Measurements from ENCODE around the gene ITIH1. TPM values are rescaled to one million over a fixed set of nuclear protein-coding genes. Genes with fewer than 3 reads are reported as not detected.

Gene ITIH1
- total and polyA plus RNA-seq, 9 of the 15 experiments (the other 6 are each of a cell fraction or from before 2014, with no cell fraction given): 0.31 TPM; not detected in 8

- ATAC-seq: no peak
- ChIA-PET POLR2A (interaction anchor here (0.6 to 1.3 kb wide), 4 partner anchors 9 to 219 kb away, joined by 3 to 4 read pairs (median 3); no protein-coding TSS in a partner anchor), CTCF (ENCODE audit: low intra/inter-chr PET ratio) (no interaction called here)
- BruUV-seq (replicated peaks): no TSS peak
- Histone ChIP-seq H3K79me2 (ENCODE audit: control insufficient read depth, insufficient read depth, low read length) (no peaks in the 10 kb centered on the region), H3K4me3 (no peak overlapping the region), H3K27me3 (ENCODE audit: control insufficient read depth in 2 of 2, insufficient read depth in 2 of 2, low read length in 2 of 2) (no peaks in the 10 kb centered on the region), H3K9me1 (ENCODE audit: control insufficient read depth, insufficient read depth, low read length) (no peaks in the 10 kb centered on the region), H3K27ac (ENCODE audit: extremely low read depth, low read depth, low read length) (no peak overlapping the region), H3K4me1 (replicated peaks in 1 of 2; ENCODE audit: control insufficient read depth in 2 of 2, insufficient read depth in 2 of 2, low read length in 2 of 2) (no peaks in the 10 kb centered on the region; a peak in 1 of 5 replicates), H3K9me3 (replicated peaks; ENCODE audit: control insufficient read depth, insufficient read depth, low read depth, low read length) (no peaks in the 10 kb centered on the region), H4K20me1 (replicated peaks; ENCODE audit: control insufficient read depth, insufficient read depth, low read length) (no peaks in the 10 kb centered on the region), H3K9ac (ENCODE audit: insufficient read depth in 1 of 2, low read depth in 2 of 2, low read length in 2 of 2) (no peak overlapping the region), H3K36me3 (ENCODE audit: control insufficient read depth, insufficient read depth, low read length) (no peaks in the 10 kb centered on the region), H2AFZ (ENCODE audit: low read depth, low read length) (no peak overlapping the region), H3K4me2 (ENCODE audit: insufficient read depth, low read length) (no peak overlapping the region)
- no peak for FAIRE-seq
- WGBS (ENCODE audit: insufficient coverage, low coverage, missing lambda C conversion rate): 37% methylated on average over 7 of the region's 8 CpGs
- in situ Hi-C loops (cut with MboI) (no loop called here), intact Hi-C loops (cut with micrococcal nuclease) (no loop called here)
- DNase-seq (ENCODE audit: extremely low read depth in 1 of 4, low spot score in 3 of 4): no peak
- TF ChIP-seq ZFX (CRISPR knock-in tag; IDR thresholded peaks at IDR 0.05) (no peak), COPS2 (conservative IDR thresholded peaks at IDR 0.05) (no peak), RBM14 (IDR thresholded peaks at IDR 0.05; ENCODE audit: borderline replicate concordance, insufficient read depth, low read depth, low read length) (no peak), KDM4B (IDR thresholded peaks at IDR 0.05; ENCODE audit: borderline replicate concordance in 2 of 2, low read depth in 1 of 2) (no peak), SOX6 (IDR thresholded peaks at IDR 0.05) (no peak), TBP (optimal IDR thresholded peaks at IDR 0.05; ENCODE audit: low read depth, low read length) (no peak), HSF4 (CRISPR knock-in tag; IDR thresholded peaks at IDR 0.05; ENCODE audit: borderline replicate concordance) (no peak), HDAC3 (IDR thresholded peaks at IDR 0.05; ENCODE audit: borderline replicate concordance, partially characterized antibody) (no peak), SIRT6 (IDR thresholded peaks at IDR 0.05; ENCODE audit: low read depth, low read length) (no peak), CHCHD3 (CRISPR knock-in tag; IDR thresholded peaks at IDR 0.05) (no peak)
- TF ChIP-seq, protein P1, sequence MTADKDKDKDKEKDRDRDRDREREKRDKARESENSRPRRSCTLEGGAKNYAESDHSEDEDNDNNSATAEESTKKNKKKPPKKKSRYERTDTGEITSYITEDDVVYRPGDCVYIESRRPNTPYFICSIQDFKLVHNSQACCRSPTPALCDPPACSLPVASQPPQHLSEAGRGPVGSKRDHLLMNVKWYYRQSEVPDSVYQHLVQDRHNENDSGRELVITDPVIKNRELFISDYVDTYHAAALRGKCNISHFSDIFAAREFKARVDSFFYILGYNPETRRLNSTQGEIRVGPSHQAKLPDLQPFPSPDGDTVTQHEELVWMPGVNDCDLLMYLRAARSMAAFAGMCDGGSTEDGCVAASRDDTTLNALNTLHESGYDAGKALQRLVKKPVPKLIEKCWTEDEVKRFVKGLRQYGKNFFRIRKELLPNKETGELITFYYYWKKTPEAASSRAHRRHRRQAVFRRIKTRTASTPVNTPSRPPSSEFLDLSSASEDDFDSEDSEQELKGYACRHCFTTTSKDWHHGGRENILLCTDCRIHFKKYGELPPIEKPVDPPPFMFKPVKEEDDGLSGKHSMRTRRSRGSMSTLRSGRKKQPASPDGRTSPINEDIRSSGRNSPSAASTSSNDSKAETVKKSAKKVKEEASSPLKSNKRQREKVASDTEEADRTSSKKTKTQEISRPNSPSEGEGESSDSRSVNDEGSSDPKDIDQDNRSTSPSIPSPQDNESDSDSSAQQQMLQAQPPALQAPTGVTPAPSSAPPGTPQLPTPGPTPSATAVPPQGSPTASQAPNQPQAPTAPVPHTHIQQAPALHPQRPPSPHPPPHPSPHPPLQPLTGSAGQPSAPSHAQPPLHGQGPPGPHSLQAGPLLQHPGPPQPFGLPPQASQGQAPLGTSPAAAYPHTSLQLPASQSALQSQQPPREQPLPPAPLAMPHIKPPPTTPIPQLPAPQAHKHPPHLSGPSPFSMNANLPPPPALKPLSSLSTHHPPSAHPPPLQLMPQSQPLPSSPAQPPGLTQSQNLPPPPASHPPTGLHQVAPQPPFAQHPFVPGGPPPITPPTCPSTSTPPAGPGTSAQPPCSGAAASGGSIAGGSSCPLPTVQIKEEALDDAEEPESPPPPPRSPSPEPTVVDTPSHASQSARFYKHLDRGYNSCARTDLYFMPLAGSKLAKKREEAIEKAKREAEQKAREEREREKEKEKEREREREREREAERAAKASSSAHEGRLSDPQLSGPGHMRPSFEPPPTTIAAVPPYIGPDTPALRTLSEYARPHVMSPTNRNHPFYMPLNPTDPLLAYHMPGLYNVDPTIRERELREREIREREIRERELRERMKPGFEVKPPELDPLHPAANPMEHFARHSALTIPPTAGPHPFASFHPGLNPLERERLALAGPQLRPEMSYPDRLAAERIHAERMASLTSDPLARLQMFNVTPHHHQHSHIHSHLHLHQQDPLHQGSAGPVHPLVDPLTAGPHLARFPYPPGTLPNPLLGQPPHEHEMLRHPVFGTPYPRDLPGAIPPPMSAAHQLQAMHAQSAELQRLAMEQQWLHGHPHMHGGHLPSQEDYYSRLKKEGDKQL (CRISPR knock-in tag; IDR thresholded peaks at IDR 0.05; ENCODE audit: borderline replicate concordance): no peak
- TF ChIP-seq, protein P2, sequence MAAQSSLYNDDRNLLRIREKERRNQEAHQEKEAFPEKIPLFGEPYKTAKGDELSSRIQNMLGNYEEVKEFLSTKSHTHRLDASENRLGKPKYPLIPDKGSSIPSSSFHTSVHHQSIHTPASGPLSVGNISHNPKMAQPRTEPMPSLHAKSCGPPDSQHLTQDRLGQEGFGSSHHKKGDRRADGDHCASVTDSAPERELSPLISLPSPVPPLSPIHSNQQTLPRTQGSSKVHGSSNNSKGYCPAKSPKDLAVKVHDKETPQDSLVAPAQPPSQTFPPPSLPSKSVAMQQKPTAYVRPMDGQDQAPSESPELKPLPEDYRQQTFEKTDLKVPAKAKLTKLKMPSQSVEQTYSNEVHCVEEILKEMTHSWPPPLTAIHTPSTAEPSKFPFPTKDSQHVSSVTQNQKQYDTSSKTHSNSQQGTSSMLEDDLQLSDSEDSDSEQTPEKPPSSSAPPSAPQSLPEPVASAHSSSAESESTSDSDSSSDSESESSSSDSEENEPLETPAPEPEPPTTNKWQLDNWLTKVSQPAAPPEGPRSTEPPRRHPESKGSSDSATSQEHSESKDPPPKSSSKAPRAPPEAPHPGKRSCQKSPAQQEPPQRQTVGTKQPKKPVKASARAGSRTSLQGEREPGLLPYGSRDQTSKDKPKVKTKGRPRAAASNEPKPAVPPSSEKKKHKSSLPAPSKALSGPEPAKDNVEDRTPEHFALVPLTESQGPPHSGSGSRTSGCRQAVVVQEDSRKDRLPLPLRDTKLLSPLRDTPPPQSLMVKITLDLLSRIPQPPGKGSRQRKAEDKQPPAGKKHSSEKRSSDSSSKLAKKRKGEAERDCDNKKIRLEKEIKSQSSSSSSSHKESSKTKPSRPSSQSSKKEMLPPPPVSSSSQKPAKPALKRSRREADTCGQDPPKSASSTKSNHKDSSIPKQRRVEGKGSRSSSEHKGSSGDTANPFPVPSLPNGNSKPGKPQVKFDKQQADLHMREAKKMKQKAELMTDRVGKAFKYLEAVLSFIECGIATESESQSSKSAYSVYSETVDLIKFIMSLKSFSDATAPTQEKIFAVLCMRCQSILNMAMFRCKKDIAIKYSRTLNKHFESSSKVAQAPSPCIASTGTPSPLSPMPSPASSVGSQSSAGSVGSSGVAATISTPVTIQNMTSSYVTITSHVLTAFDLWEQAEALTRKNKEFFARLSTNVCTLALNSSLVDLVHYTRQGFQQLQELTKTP (IDR thresholded peaks at IDR 0.05; ENCODE audit: low read depth in 1 of 2, partially characterized antibody in 2 of 2): no peak
Measured at GRCh38 chr3:52838561-52839267, 61.3 kb downstream of the ITIH1 start.
